ENCODE data around the gene OR5K2.

The OR5K2 gene

DNA sequence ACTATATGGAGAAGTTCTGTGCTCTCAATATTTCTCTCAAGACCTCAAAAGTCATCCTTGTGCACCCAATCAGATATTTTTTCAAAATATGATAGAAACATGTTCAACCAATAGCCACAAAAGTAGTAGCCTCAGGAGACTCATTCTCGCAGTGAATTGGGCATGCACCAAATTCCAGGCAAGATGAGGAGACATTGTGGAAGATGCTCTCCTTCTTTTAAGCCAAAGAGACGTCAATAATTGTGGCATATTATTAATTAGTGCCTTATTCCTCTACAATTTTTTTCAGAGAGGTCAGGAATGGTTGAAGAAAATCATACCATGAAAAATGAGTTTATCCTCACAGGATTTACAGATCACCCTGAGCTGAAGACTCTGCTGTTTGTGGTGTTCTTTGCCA lies at the start of gene OR5K2:
Gene OR5K2, plus strand, starts transcription at position 301 of the 400 bp plus-strand sequence. Its CDS starts 0 bp downstream, at position 301.
- DNase-seq (ENCODE audit: low spot score) = no peak
- TF ChIP-seq, protein P1, sequence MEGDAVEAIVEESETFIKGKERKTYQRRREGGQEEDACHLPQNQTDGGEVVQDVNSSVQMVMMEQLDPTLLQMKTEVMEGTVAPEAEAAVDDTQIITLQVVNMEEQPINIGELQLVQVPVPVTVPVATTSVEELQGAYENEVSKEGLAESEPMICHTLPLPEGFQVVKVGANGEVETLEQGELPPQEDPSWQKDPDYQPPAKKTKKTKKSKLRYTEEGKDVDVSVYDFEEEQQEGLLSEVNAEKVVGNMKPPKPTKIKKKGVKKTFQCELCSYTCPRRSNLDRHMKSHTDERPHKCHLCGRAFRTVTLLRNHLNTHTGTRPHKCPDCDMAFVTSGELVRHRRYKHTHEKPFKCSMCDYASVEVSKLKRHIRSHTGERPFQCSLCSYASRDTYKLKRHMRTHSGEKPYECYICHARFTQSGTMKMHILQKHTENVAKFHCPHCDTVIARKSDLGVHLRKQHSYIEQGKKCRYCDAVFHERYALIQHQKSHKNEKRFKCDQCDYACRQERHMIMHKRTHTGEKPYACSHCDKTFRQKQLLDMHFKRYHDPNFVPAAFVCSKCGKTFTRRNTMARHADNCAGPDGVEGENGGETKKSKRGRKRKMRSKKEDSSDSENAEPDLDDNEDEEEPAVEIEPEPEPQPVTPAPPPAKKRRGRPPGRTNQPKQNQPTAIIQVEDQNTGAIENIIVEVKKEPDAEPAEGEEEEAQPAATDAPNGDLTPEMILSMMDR (IDR thresholded peaks at IDR 0.05) = no peak
- H3K27ac ChIP-seq = no peak within 1 kb of the TSS
- no peak within 1 kb of the TSS for H3K4me3 ChIP-seq

DNA sequence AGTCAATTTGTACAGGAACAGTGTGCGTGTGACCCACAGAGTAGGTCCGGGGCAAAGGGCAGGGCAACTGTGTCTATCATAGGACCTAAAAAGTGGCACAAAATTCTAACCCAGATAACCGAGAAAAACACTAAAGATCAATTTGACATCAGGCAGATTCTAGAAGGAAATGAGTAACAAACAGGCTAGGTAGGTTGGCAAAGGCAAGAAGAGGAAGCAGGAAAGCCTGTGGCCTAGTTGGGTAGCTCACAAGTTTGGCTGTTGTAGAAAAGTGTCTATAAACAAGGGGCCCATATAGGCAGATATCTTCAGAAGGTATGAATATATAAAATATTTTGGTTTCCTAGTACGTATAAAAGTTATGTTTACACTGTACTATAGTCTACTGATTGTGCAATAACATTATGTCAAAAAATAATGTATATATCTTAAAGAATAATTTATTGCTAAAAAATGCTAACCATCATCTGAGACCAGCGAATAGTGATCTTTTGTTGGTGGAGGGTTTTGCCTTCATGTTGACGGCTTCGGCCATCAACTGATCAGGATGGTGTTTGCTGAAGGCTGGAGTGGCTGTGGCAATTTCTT lies 47.8 kb upstream of the OR5K2 start:
- no peak for DNase-seq (ENCODE audit: low spot score)
- TF ChIP-seq, protein P1 (IDR thresholded peaks at IDR 0.05) = no peak
- Histone ChIP-seq H3K27ac (no peak overlapping the region), H3K4me3 (no peak overlapping the region)

GRCh38 chr3:98450372-98450771 lies 47.1 kb upstream of the OR5K2 start:
- no peak for DNase-seq (ENCODE audit: low spot score)
- TF ChIP-seq, protein P1 (IDR thresholded peaks at IDR 0.05) = no peak
- Histone ChIP-seq H3K27ac (no peak overlapping the region), H3K4me3 (no peak overlapping the region)

DNA sequence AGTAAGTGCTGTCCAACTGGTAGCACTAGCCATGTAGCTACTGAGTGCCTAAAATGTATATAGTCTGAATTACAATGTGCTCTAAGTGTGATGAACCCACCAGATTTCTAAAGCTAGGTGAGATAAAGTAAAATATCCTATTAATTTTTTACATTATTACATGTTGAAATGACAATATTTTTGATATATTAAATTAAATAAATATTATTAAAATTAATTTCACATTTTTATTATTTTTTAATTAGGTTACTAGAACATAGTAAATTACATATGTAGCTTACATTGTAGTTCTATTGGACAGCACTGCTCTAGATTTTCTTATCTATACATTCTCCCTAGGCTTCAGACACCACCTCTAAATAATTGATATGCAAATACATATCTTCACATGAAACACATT lies 43.7 kb upstream of the OR5K2 start:
- TF ChIP-seq, protein P1 (IDR thresholded peaks at IDR 0.05) = no peak
- Histone ChIP-seq H3K4me3 (no peak overlapping the region), H3K27ac (no peak overlapping the region)
- no peak for DNase-seq (ENCODE audit: low spot score)

GRCh38 chr3:98454929-98455328 lies 42.6 kb upstream of the OR5K2 start:
- Histone ChIP-seq H3K4me3 (no peak overlapping the region), H3K27ac (no peak overlapping the region)
- TF ChIP-seq, protein P1 (IDR thresholded peaks at IDR 0.05) = no peak
- no peak for DNase-seq (ENCODE audit: low spot score)

DNA sequence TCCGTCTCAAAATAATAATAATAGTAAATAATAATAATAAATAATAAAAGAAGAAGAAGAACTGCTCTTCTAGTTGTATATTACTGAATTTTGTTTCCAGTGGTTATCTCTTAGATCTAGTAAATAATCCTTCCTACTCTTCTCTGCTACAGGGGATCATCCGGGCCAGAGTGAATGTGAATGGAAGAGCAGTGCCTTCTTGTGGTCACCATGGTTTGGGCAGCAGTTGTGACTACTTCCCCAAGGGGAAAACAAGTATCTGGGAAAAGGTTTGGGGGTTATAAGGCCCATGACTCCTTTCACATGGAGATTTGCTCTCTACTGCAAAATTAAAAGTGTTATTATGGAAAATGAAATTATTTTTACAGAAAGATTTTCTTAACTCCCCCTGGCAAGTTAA lies 39.9 kb upstream of the OR5K2 start:
- TF ChIP-seq, protein P1 (IDR thresholded peaks at IDR 0.05) = no peak
- DNase-seq (ENCODE audit: low spot score) = no peak
- Histone ChIP-seq H3K27ac (no peak overlapping the region), H3K4me3 (no peak overlapping the region)

GRCh38 chr3:98460220-98460619 lies 37.3 kb upstream of the OR5K2 start:
- Histone ChIP-seq H3K4me3 (no peak overlapping the region), H3K27ac (no peak overlapping the region)
- DNase-seq (ENCODE audit: low spot score) = no peak
- TF ChIP-seq, protein P1 (IDR thresholded peaks at IDR 0.05) = no peak

All from coronary artery (tissue), 2 donors.